HCT116 (cell line): ENCODE data around the gene VRK1.

ENCODE experiments used
- ATF3 ChIP-seq: IDR thresholded peaks from 2 replicates; pipeline ENCODE4 v1.6.1; 2012
- CEBPB ChIP-seq: IDR thresholded peaks from 2 replicates; pipeline ENCODE4 v1.6.1; 2012; ENCODE audit warnings: low read depth
- CTCF ChIP-seq, 3 experiments: fragments of 200-600 bp in 1 of 3; sonication (generic) in 1 of 3; IDR thresholded peaks in 2 of 3; conservative IDR thresholded peaks in 1 of 3; 2 replicates each; pipeline ENCODE4 v1.5.1; 2012 to 2017; ENCODE audit warnings: low read depth in 2 of 3, low read length in 2 of 3, antibody characterized with exemption in 1 of 3, borderline replicate concordance in 1 of 3, control low read depth in 1 of 3, mild to moderate bottlenecking in 1 of 3, mixed read lengths in 1 of 3, mixed run types in 1 of 3, moderate library complexity in 1 of 3; ENCODE audit not compliant: insufficient read depth in 1 of 3
- ELF1 ChIP-seq: IDR thresholded peaks from 2 replicates; pipeline ENCODE4 v1.6.1; 2012; ENCODE audit warnings: low read depth, borderline replicate concordance
- EZH2 ChIP-seq: fragments of 200-600 bp; sonication (generic); IDR thresholded peaks from 2 replicates; pipeline ENCODE4 v1.6.1; 2017; ENCODE audit warnings: antibody characterized with exemption, mixed run types
- POLR2A ChIP-seq: IDR thresholded peaks from 2 replicates; pipeline ENCODE4 v1.7.0; 2011; ENCODE audit warnings: borderline replicate concordance; ENCODE audit not compliant: insufficient read depth, insufficient read length; ENCODE audit errors: extremely low read depth
- POLR2AphosphoS5 ChIP-seq: IDR thresholded peaks from 2 replicates; pipeline ENCODE4 v1.6.1; 2011; ENCODE audit warnings: mild to moderate bottlenecking, low read depth, low read length, moderate library complexity
- RAD21 ChIP-seq: IDR thresholded peaks from 2 replicates; pipeline ENCODE4 v1.6.1; 2012; ENCODE audit warnings: low read depth, mild to moderate bottlenecking
- TCF7L2 ChIP-seq: IDR thresholded peaks from 2 replicates; pipeline ENCODE4 v1.7.0; 2011; ENCODE audit warnings: borderline replicate concordance, inconsistent platforms; ENCODE audit not compliant: insufficient read depth, insufficient read length; ENCODE audit errors: extremely low read depth
- YY1 ChIP-seq: IDR thresholded peaks from 2 replicates; pipeline ENCODE4 v1.6.1; 2011; ENCODE audit warnings: low read length, low read depth, moderate library complexity, mild to moderate bottlenecking; ENCODE audit not compliant: insufficient replicate concordance; ENCODE audit errors: extremely low read depth
- ZBTB33 ChIP-seq: IDR thresholded peaks from 2 replicates; pipeline ENCODE4 v1.6.1; 2011; ENCODE audit warnings: mild to moderate bottlenecking, low read length, moderate library complexity; ENCODE audit not compliant: insufficient replicate concordance; ENCODE audit errors: extremely low read depth
- ZNF274 ChIP-seq: fragments of 200-500 bp; sonication (Bioruptor generic); IDR thresholded peaks from 2 replicates; pipeline ENCODE4 v1.6.1; 2014; ENCODE audit warnings: mild to moderate bottlenecking, low read depth, low read length, inconsistent platforms
- TF ChIP-seq, protein P1 (sequence below): IDR thresholded peaks from 2 replicates; pipeline ENCODE4 v1.6.1; 2012

GRCh38 chr14:96754845-96755184, 42.4 kb upstream of the VRK1 start:
- TF ChIP-seq POLR2A (no peak), EZH2 (no peak), ZBTB33 (no peak), ELF1 (no peak), CTCF (IDR thresholded peaks at IDR 0.05 in 2 of 3, conservative IDR thresholded peaks at IDR 0.05 in 1 of 3; ENCODE audit: borderline replicate concordance in 1 of 3, insufficient read depth in 1 of 3, low read depth in 2 of 3, low read length in 2 of 3) (no peak), TCF7L2 (no peak), POLR2AphosphoS5 (no peak), YY1 (no peak), CEBPB (no peak), ZNF274 (no peak), RAD21 (peak; percentile 22; the same call in 1 of the 2 replicates), ATF3 (no peak)
- TF ChIP-seq, protein P1, sequence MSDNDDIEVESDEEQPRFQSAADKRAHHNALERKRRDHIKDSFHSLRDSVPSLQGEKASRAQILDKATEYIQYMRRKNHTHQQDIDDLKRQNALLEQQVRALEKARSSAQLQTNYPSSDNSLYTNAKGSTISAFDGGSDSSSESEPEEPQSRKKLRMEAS: no peak
